K562 (cell line): ENCODE data around the gene MERTK. TPM values are rescaled to one million over a fixed set of nuclear protein-coding genes. Genes with fewer than 3 reads are reported as not detected.

ENCODE experiments used
- ATAC-seq: fragments of 200-7000 bp; cut with Tn5 transposase; 3 replicates; pipeline ENCODE4 v1.9.1; 2020; ENCODE audit warnings: moderate library complexity
- BruUV-seq: library from RNA; stranded (reverse); fragments of 400-500 nt; replicated peaks from 2 replicates; lab custom pipeline; 2021; lab: Mats Ljungman, UMichigan
- CTCF ChIA-PET: fragments of 300-600 bp; formaldehyde crosslinking; extraction: SDS; loops from one replicate; lab custom pipeline; 2021; ENCODE audit warnings: low intra/inter-chr PET ratio; lab: Yijun Ruan, JAX
- POLR2A ChIA-PET: fragments of 300-600, 350-650 bp; sonication (Branson Sonifier 250); formaldehyde crosslinking; extraction: SDS; loops from one replicate; lab custom pipeline; 2021; ENCODE audit warnings: antibody characterized with exemption, inconsistent platforms; lab: Yijun Ruan, JAX
- DNase-seq, 4 experiments: peaks; one replicate each; pipeline versions ENCODE4 v3.0.0 to v3.0.0-alpha.2; 2011 to 2018; ENCODE audit warnings: low spot score in 3 of 4, mixed read lengths in 3 of 4; ENCODE audit errors: extremely low read depth in 1 of 4
- FAIRE-seq: peaks from 2 replicates; lab custom pipeline; 2011; peaks lifted over from hg19 to GRCh38; lab: Jason Lieb, UNC
- H2AFZ ChIP-seq: 2 replicates; pipeline ENCODE4 v1.6.0; 2011; ENCODE audit warnings: low read depth, low read length, control low read depth, inconsistent platforms
- H3K27ac ChIP-seq: fragments of 200-600 bp; 3 replicates; pipeline ENCODE4 v1.8.0; 2011; ENCODE audit warnings: low read depth, mild to moderate bottlenecking, control low read depth, inconsistent platforms, low read length, moderate library complexity, mixed read lengths; ENCODE audit errors: extremely low read depth
- H3K27me3 ChIP-seq, 2 experiments: fragments of 300-600 bp in 1 of 2; 2 replicates in 1 of 2; 3 replicates in 1 of 2; pipeline versions ENCODE4 v1.6.0 to v1.8.0; 2011; ENCODE audit warnings: inconsistent platforms in 2 of 2, low read length in 2 of 2, mild to moderate bottlenecking in 1 of 2, mixed read lengths in 1 of 2, moderate library complexity in 1 of 2; ENCODE audit not compliant: control insufficient read depth in 2 of 2, insufficient read depth in 2 of 2
- H3K36me3 ChIP-seq: fragments of 300-600 bp; 3 replicates; pipeline ENCODE4 v1.8.0; 2011; ENCODE audit warnings: mild to moderate bottlenecking, low read length, inconsistent platforms; ENCODE audit not compliant: control insufficient read depth, insufficient read depth
- H3K4me1 ChIP-seq, 2 experiments: fragments of 200-600 bp in 1 of 2; replicated peaks in 1 of 2; 2 replicates in 1 of 2; 3 replicates in 1 of 2; pipeline versions ENCODE4 v1.5.1 to v1.8.0; 2011; ENCODE audit warnings: inconsistent platforms in 2 of 2, low read length in 2 of 2, mild to moderate bottlenecking in 1 of 2, mixed read lengths in 1 of 2, moderate library complexity in 1 of 2; ENCODE audit not compliant: control insufficient read depth in 2 of 2, insufficient read depth in 2 of 2
- H3K4me2 ChIP-seq: 2 replicates; pipeline ENCODE4 v1.6.1; 2011; ENCODE audit warnings: low read length, control low read depth, inconsistent platforms, mixed read lengths; ENCODE audit not compliant: insufficient read depth
- H3K4me3 ChIP-seq: fragments of 200-600 bp; sonication (generic), shearing (Covaris generic); 2 replicates; pipeline ENCODE4 v1.5.1; 2016; ENCODE audit warnings: control low read depth, inconsistent platforms
- H3K79me2 ChIP-seq: fragments of 200-600 bp; 3 replicates; pipeline ENCODE4 v1.8.0; 2011; ENCODE audit warnings: low read length, inconsistent platforms; ENCODE audit not compliant: control insufficient read depth, insufficient read depth
- H3K9ac ChIP-seq, 2 experiments: 2 replicates each; pipeline versions ENCODE4 v1.6.0 to v1.6.1; 2011; ENCODE audit warnings: low read depth in 2 of 2, low read length in 2 of 2, control low read depth in 1 of 2, inconsistent platforms in 1 of 2, mild to moderate bottlenecking in 1 of 2, mixed read lengths in 1 of 2; ENCODE audit not compliant: insufficient read depth in 1 of 2
- H3K9me1 ChIP-seq: one replicate; pipeline ENCODE4 v1.6.0; 2011; ENCODE audit warnings: inconsistent platforms, mild to moderate bottlenecking, low read length, moderate library complexity; ENCODE audit not compliant: control insufficient read depth, insufficient read depth
- H3K9me3 ChIP-seq: replicated peaks from 2 replicates; pipeline ENCODE4 v1.5.1; 2011; ENCODE audit warnings: low read depth, low read length, inconsistent platforms; ENCODE audit not compliant: control insufficient read depth, insufficient read depth
- H4K20me1 ChIP-seq: replicated peaks from 2 replicates; pipeline ENCODE4 v1.6.1; 2011; ENCODE audit warnings: low read length, inconsistent platforms, mixed read lengths; ENCODE audit not compliant: control insufficient read depth, insufficient read depth
- CSDE1 ChIP-seq, 2 experiments: fragments of 450-650 bp; IDR thresholded peaks; 2 replicates each; pipeline ENCODE4 v1.6.1; 2016; ENCODE audit warnings: mild to moderate bottlenecking in 1 of 2
- CTBP1 ChIP-seq: fragments of 450-650 bp; IDR thresholded peaks from 2 replicates; pipeline ENCODE4 v1.6.1; 2016; ENCODE audit warnings: borderline replicate concordance
- HCFC1 ChIP-seq: IDR thresholded peaks from 2 replicates; pipeline ENCODE4 v1.6.1; 2012; ENCODE audit warnings: low read depth, low read length, improper control_type of control experiment
- MAX ChIP-seq: sonication (generic); formaldehyde crosslinking; IDR thresholded peaks from 2 replicates; pipeline ENCODE4 v1.9.0; 2022; ENCODE audit warnings: mild to moderate bottlenecking, missing genetic modification reagents
- MEIS2 ChIP-seq: fragments of 450-650 bp; IDR thresholded peaks from 2 replicates; pipeline ENCODE4 v1.6.1; 2014; ENCODE audit warnings: mild to moderate bottlenecking; ENCODE audit not compliant: partially characterized antibody
- MITF ChIP-seq: IDR thresholded peaks from 2 replicates; pipeline ENCODE4 v1.6.1; 2014; ENCODE audit warnings: antibody characterized with exemption
- NKRF ChIP-seq: fragments of 450-650 bp; IDR thresholded peaks from 2 replicates; pipeline ENCODE4 v1.6.1; 2016; ENCODE audit warnings: borderline replicate concordance
- PML ChIP-seq: IDR thresholded peaks from 2 replicates; pipeline ENCODE4 v1.6.1; 2012; ENCODE audit warnings: low read length, inconsistent platforms
- SETDB1 ChIP-seq: IDR thresholded peaks from one replicate; pipeline ENCODE4 v1.6.1; 2012; ENCODE audit warnings: low read length, control low read depth, inconsistent platforms
- SLC30A9 ChIP-seq: fragments of 250-450 bp; sonication (Bioruptor Pico); IDR thresholded peaks from 2 replicates; pipeline ENCODE4 v1.8.0; 2022; ENCODE audit warnings: mild to moderate bottlenecking, moderate library complexity
- SMAD4 ChIP-seq: fragments of 250-450 bp; sonication (Bioruptor Pico); conservative IDR thresholded peaks from 2 replicates; pipeline ENCODE4 v1.8.0; 2021; ENCODE audit warnings: inconsistent platforms, mild to moderate bottlenecking, moderate library complexity
- ZBTB17 ChIP-seq: fragments of 450-650 bp; formaldehyde crosslinking; IDR thresholded peaks from 2 replicates; pipeline ENCODE4 v1.4.0; 2020; ENCODE audit warnings: mild to moderate bottlenecking
- ZNF76 ChIP-seq: fragments of 250-450 bp; sonication (Bioruptor Pico); IDR thresholded peaks from 2 replicates; pipeline ENCODE4 v1.4.0; 2020; ENCODE audit warnings: mild to moderate bottlenecking, moderate library complexity, borderline replicate concordance
- ZNF766 ChIP-seq: fragments of 200-800 bp; sonication (Bioruptor generic); conservative IDR thresholded peaks from 2 replicates; pipeline ENCODE4 v1.6.1; 2016; ENCODE audit warnings: missing genetic modification characterization, missing compliant biosample characterization
- WGBS: fragments of 100-300 bp; shearing (Covaris generic); methylation state at CpG from one replicate; pipeline ENCODE4 v1.1.6; 2016; ENCODE audit warnings: low coverage, mixed read lengths; ENCODE audit not compliant: insufficient coverage; ENCODE audit errors: missing lambda C conversion rate; 5-methylcytosine and 5-hydroxymethylcytosine counted together
- in situ Hi-C: fragments of 300-500 bp; cut with MboI; formaldehyde crosslinking; loops from 4 replicates; pipeline ENCODE4 v1.15.0; 2018; ENCODE audit warnings: inconsistent platforms, mixed read lengths
- intact Hi-C: fragments of 100-400 bp; cut with micrococcal nuclease; formaldehyde crosslinking; loops from 2 replicates; pipeline ENCODE4 v1.14.2; 2022
- polyA plus RNA-seq, 8 experiments: library from polyadenylated mRNA; depleted of rRNA in 4 of 8; stranded (reverse) in 5 of 8; unstranded in 3 of 8; fragments of >200 nt; fragmentation: Nextera tagmentation in 2 of 8; fragmentation: Illumina TruSeq in 1 of 8; extraction: Ambion mirVana in 2 of 8; extraction: Trizol in 1 of 8; gene quantifications; 2 replicates each; pipeline versions ENCODE4 v1.2.1 to v1.2.3, GENCODE V29; 2011 to 2014; ENCODE audit warnings: inconsistent platforms in 1 of 8, missing spikeins in 1 of 8
- total RNA-seq, 7 experiments: library from RNA; depleted of rRNA in 6 of 7; stranded (reverse); fragments of >200 nt in 6 of 7; fragmentation: Illumina TruSeq in 2 of 7; extraction: Trizol in 2 of 7; gene quantifications; 2 replicates each; pipeline versions ENCODE4 v1.2.1 to v1.2.3, GENCODE V29; 2011 to 2021; ENCODE audit warnings: low replicate concordance in 1 of 7

The MERTK gene
- total and polyA plus RNA-seq, 9 of the 15 experiments (the other 6 are each of a cell fraction or from before 2014, with no cell fraction given): 0.23 to 1.6 (median 0.74) TPM

GRCh38 chr2:112010751-112011150, 112.3 kb downstream of the MERTK start:
- TF ChIP-seq CTBP1 (peak; percentile 39; the same call in 1 of the 2 replicates), ZNF766 (CRISPR knock-in tag) (peak; percentile 75; the same call in 1 of the 2 replicates), SLC30A9 (CRISPR knock-in tag) (no peak), HCFC1 (no peak), PML (no peak), MEIS2 (peak; percentile 16)
- H3K27ac ChIP-seq: no peak overlapping the region
- no peaks in the 10 kb centered on the region for H3K9me1 ChIP-seq
- no peaks in the 10 kb centered on the region for H3K79me2 ChIP-seq
- 9% methylated on average over 10 of the region's 10 CpGs for WGBS
- in situ Hi-C loops: no loop called here
- H3K9me3 ChIP-seq: no peaks in the 10 kb centered on the region
- no TSS peak for BruUV-seq
- peaks cover 0 to 9% of the 10 kb centered on the region in 2 experiments; a peak in 3 of 5 replicates for H3K4me1 ChIP-seq
- peak overlapping the region; percentile 27; the same call in 1 of the 2 replicates for H3K4me2 ChIP-seq
- no peaks in the 10 kb centered on the region; a peak in 2 of 5 replicates for H3K27me3 ChIP-seq
- peak overlapping the region in 1 of 2 experiments; percentile 60; a peak in 1 of 4 replicates for H3K9ac ChIP-seq
- intact Hi-C loops: no loop called here
- no peaks in the 10 kb centered on the region for H4K20me1 ChIP-seq
- FAIRE-seq: no peak
- peak; percentile 61 for ATAC-seq
- H3K36me3 ChIP-seq: no peaks in the 10 kb centered on the region
- DNase-seq: no peak
- ChIA-PET CTCF (no interaction called here), POLR2A (interaction anchor here (1.0 to 1.2 kb wide), 2 partner anchors 10 to 113 kb away, joined by 4 to 5 read pairs; no protein-coding TSS in a partner anchor)
- H2AFZ ChIP-seq: peak overlapping the region; percentile 60
- no peak overlapping the region for H3K4me3 ChIP-seq

GRCh38 chr2:112012556-112012955, 114.1 kb downstream of the MERTK start:
- Histone ChIP-seq H4K20me1 (no peaks in the 10 kb centered on the region), H3K27ac (no peak overlapping the region), H3K4me2 (no peak overlapping the region), H2AFZ (no peak overlapping the region), H3K27me3 (no peaks in the 10 kb centered on the region; a peak in 3 of 5 replicates), H3K9me3 (no peaks in the 10 kb centered on the region), H3K9ac (no peak overlapping the region), H3K9me1 (no peaks in the 10 kb centered on the region), H3K36me3 (no peaks in the 10 kb centered on the region), H3K79me2 (no peaks in the 10 kb centered on the region), H3K4me3 (no peak overlapping the region), H3K4me1 (peaks cover 0 to 9% of the 10 kb centered on the region in 2 experiments; a peak in 3 of 5 replicates)
- no TSS peak for BruUV-seq
- DNase-seq: no peak
- FAIRE-seq: no peak
- ChIA-PET CTCF (no interaction called here), POLR2A (interaction anchor here (0.5 to 0.8 kb wide), 2 partner anchors 130 to 139 kb away, joined by 3 to 4 read pairs; no protein-coding TSS in a partner anchor)
- intact Hi-C loops (no loop called here), in situ Hi-C loops (no loop called here)
- WGBS: 27% methylated on average over 5 of the region's 5 CpGs
- ATAC-seq: no peak
- no peak for TF ChIP-seq CSDE1 (IDR thresholded peaks at IDR 0.05)
- TF ChIP-seq ZBTB17: no peak
- TF ChIP-seq SMAD4 (CRISPR knock-in tag): no peak
- no peak for TF ChIP-seq MITF
- TF ChIP-seq ZNF76: no peak
- TF ChIP-seq SETDB1: no peak
- TF ChIP-seq MAX (CRISPR knock-in tag): no peak
- TF ChIP-seq NKRF: no peak
